Hepatocyte (in vitro differentiated cells): ENCODE results near the gene SDHB. TPM values are rescaled to one million over a fixed set of nuclear protein-coding genes. Genes with fewer than 3 reads are reported as not detected.
A peak's percentile ranks its signal among the peaks of the same experiment; 100 is the strongest.

Source experiments
- DNase-seq: peaks from one replicate; pipeline ENCODE4 v3.0.0-alpha.2; 2016; ENCODE audit warnings: low spot score
- H2AFZ ChIP-seq: fragments of 200-600 bp; sonication (generic); 2 replicates; pipeline ENCODE4 v1.6.0; 2016; ENCODE audit warnings: antibody characterized with exemption, mild to moderate bottlenecking
- H3K27ac ChIP-seq: fragments of 200-600 bp; sonication (generic); 2 replicates; pipeline ENCODE4 v1.5.1; 2016; ENCODE audit warnings: mild to moderate bottlenecking
- H3K27me3 ChIP-seq: fragments of 200-600 bp; sonication (generic); 2 replicates; pipeline ENCODE4 v1.6.1; 2016
- H3K36me3 ChIP-seq: fragments of 200-600 bp; sonication (generic); replicated peaks from 2 replicates; pipeline ENCODE4 v1.5.1; 2016; ENCODE audit warnings: low read depth; ENCODE audit not compliant: insufficient read depth
- H3K4me1 ChIP-seq: fragments of 200-600 bp; sonication (generic); 2 replicates; pipeline ENCODE4 v1.5.1; 2016; ENCODE audit warnings: mild to moderate bottlenecking, moderate library complexity; ENCODE audit not compliant: insufficient read depth
- H3K4me2 ChIP-seq: fragments of 200-600 bp; sonication (generic); 2 replicates; pipeline ENCODE4 v1.6.0; 2016
- H3K4me3 ChIP-seq: fragments of 200-600 bp; sonication (generic); 2 replicates; pipeline ENCODE4 v1.5.1; 2016; ENCODE audit warnings: mild to moderate bottlenecking
- H3K79me2 ChIP-seq: fragments of 200-600 bp; sonication (generic); 2 replicates; pipeline ENCODE4 v1.6.0; 2017; ENCODE audit warnings: mild to moderate bottlenecking
- H3K9me2 ChIP-seq: fragments of 200-600 bp; sonication (generic); replicated peaks from 2 replicates; pipeline ENCODE4 v1.6.0; 2017; ENCODE audit warnings: mild to moderate bottlenecking; ENCODE audit not compliant: insufficient read depth
- H3K9me3 ChIP-seq: fragments of 200-600 bp; sonication (generic); 2 replicates; pipeline ENCODE4 v1.5.1; 2016; ENCODE audit warnings: low read depth, mild to moderate bottlenecking
- H4K20me1 ChIP-seq: fragments of 200-600 bp; sonication (generic); 2 replicates; pipeline ENCODE4 v1.6.0; 2016; ENCODE audit warnings: mild to moderate bottlenecking; ENCODE audit not compliant: insufficient read depth, poor library complexity, severe bottlenecking
- EZH2 ChIP-seq: fragments of 200-600 bp; sonication (generic); IDR thresholded peaks from 2 replicates; pipeline ENCODE4 v1.6.1; 2016; ENCODE audit warnings: antibody characterized with exemption, mild to moderate bottlenecking, borderline replicate concordance
- EZH2phosphoT487 ChIP-seq: fragments of 200-600 bp; sonication (generic); IDR thresholded peaks from one replicate; pipeline ENCODE4 v1.6.1; 2018; ENCODE audit warnings: antibody characterized with exemption, mild to moderate bottlenecking, low read depth, moderate library complexity; ENCODE audit not compliant: unreplicated experiment, severe bottlenecking
- WGBS: methylation state at CpG from one replicate; pipeline ENCODE4 v1.1.6; 2016; ENCODE audit warnings: low lambda C conversion rate; ENCODE audit errors: missing lambda C conversion rate; 5-methylcytosine and 5-hydroxymethylcytosine counted together
- polyA plus RNA-seq: library from polyadenylated mRNA; unstranded; fragments of >200 nt; fragmentation: Nextera tagmentation; extraction: Ambion mirVana; gene quantifications from 2 replicates; pipeline ENCODE4 v1.2.1, GENCODE V29; 2016
- total RNA-seq: library from RNA; depleted of rRNA; stranded (reverse); fragments of >200 nt; gene quantifications from 2 replicates; pipeline ENCODE4 v1.2.3, GENCODE V29; 2014
- TF ChIP-seq, protein P1 (sequence below): fragments of 200-600 bp; sonication (generic); IDR thresholded peaks from 2 replicates; pipeline ENCODE4 v1.5.1; 2016; ENCODE audit warnings: antibody characterized with exemption, mild to moderate bottlenecking; ENCODE audit not compliant: poor library complexity

The SDHB gene
- total and polyA plus RNA-seq, 2 experiments from 2014 or later: 144 to 175 TPM

GRCh38 chr1:16986560-16986959, 67.3 kb downstream of the SDHB start:
- TF ChIP-seq EZH2phosphoT487 (no peak), EZH2 (no peak)
- TF ChIP-seq, protein P1, sequence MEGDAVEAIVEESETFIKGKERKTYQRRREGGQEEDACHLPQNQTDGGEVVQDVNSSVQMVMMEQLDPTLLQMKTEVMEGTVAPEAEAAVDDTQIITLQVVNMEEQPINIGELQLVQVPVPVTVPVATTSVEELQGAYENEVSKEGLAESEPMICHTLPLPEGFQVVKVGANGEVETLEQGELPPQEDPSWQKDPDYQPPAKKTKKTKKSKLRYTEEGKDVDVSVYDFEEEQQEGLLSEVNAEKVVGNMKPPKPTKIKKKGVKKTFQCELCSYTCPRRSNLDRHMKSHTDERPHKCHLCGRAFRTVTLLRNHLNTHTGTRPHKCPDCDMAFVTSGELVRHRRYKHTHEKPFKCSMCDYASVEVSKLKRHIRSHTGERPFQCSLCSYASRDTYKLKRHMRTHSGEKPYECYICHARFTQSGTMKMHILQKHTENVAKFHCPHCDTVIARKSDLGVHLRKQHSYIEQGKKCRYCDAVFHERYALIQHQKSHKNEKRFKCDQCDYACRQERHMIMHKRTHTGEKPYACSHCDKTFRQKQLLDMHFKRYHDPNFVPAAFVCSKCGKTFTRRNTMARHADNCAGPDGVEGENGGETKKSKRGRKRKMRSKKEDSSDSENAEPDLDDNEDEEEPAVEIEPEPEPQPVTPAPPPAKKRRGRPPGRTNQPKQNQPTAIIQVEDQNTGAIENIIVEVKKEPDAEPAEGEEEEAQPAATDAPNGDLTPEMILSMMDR: no peak
- no peaks in the 10 kb centered on the region for H3K36me3 ChIP-seq
- H3K4me1 ChIP-seq: peaks cover 14% of the 10 kb centered on the region
- H4K20me1 ChIP-seq: no peaks in the 10 kb centered on the region
- WGBS: 95% methylated on average over 17 of the region's 23 CpGs
- no peak overlapping the region for H3K4me3 ChIP-seq
- no peaks in the 10 kb centered on the region for H3K9me2 ChIP-seq
- H2AFZ ChIP-seq: no peak overlapping the region
- no peaks in the 10 kb centered on the region for H3K9me3 ChIP-seq
- no peaks in the 10 kb centered on the region for H3K79me2 ChIP-seq
- H3K4me2 ChIP-seq: no peak overlapping the region
- H3K27me3 ChIP-seq: no peaks in the 10 kb centered on the region
- DNase-seq: no peak
- no peak overlapping the region for H3K27ac ChIP-seq

DNA sequence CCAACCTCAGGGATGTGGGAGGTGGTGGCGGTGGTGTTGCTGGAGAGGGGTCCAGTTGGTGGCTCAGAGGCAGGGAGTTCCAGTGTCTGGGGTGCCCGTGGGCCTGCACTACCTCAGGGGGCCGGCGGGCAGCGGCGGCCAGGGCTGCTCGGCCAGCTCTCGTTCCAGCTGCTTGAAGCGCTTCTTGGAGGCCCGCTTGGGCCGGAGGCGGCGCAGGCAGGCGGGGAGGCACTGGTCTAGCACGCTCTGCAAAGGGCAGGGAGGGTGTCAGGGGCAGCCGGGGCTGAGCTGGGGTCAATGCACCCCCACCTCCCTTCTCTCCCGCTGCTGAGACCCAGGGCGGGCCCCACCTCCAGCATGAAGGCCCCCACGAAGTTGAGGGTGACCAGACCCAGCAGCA, 67.7 kb downstream of the SDHB start:
- no peak for TF ChIP-seq EZH2phosphoT487
- no peak for TF ChIP-seq EZH2
- TF ChIP-seq, protein P1: no peak

DNA sequence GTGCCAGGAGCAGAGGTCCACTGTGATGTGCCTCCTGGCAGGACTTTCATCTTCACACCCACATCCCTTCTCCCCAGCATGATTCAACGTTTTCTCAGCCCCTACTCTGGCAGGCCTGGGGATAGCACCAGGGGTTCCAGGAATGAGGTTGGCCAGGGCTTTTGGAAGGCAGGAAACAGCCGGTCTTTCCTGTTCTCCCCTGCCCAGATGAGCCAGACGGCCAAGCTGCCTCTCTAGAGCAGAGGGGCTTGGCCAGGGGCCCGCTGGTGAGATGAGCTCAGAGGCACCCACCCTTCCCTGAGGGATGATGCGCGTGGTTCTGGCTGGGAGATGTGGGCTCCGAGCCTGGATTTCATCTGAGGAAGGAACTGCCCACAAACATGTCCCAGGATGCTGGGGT, 69.1 kb downstream of the SDHB start:
- no peaks in the 10 kb centered on the region for H3K27me3 ChIP-seq
- H3K4me1 ChIP-seq: peaks cover 19% of the 10 kb centered on the region
- no peaks in the 10 kb centered on the region for H3K36me3 ChIP-seq
- WGBS: 43% methylated on average over 7 of the region's 7 CpGs
- H3K9me2 ChIP-seq: no peaks in the 10 kb centered on the region
- H4K20me1 ChIP-seq: peaks cover under 1% of the 10 kb centered on the region
- TF ChIP-seq, protein P1: no peak
- TF ChIP-seq EZH2phosphoT487 (no peak), EZH2 (no peak)
- peaks cover 12% of the 10 kb centered on the region for H3K79me2 ChIP-seq
- H3K4me3 ChIP-seq: no peak overlapping the region
- peak overlapping the region; percentile 14 for H3K4me2 ChIP-seq
- H3K9me3 ChIP-seq: no peaks in the 10 kb centered on the region
- H3K27ac ChIP-seq: peak overlapping the region; percentile 80
- DNase-seq: peak; percentile 84
- no peak overlapping the region for H2AFZ ChIP-seq

More for the DNA sequence above, 67.7 kb downstream of the SDHB start:
- Histone ChIP-seq H3K27me3 (no peaks in the 10 kb centered on the region), H3K4me2 (no peak overlapping the region), H3K36me3 (no peaks in the 10 kb centered on the region), H3K4me1 (peaks cover 14% of the 10 kb centered on the region), H3K9me2 (no peaks in the 10 kb centered on the region), H3K9me3 (no peaks in the 10 kb centered on the region), H3K79me2 (no peaks in the 10 kb centered on the region), H3K4me3 (no peak overlapping the region), H2AFZ (no peak overlapping the region), H3K27ac (no peak overlapping the region), H4K20me1 (no peaks in the 10 kb centered on the region)
- 95% methylated on average over 10 of the region's 19 CpGs for whole genome bisulfite sequencing
- DNase-seq: no peak

- no peak overlapping the region for H2AFZ ChIP-seq
- H4K20me1 ChIP-seq: peaks cover 11% of the 10 kb centered on the region
- no peaks in the 10 kb centered on the region for H3K27me3 ChIP-seq
- TF ChIP-seq EZH2phosphoT487 (no peak), EZH2 (no peak)
- TF ChIP-seq, protein P1: no peak
- no peaks in the 10 kb centered on the region for H3K36me3 ChIP-seq
- 72% methylated on average over 4 of the region's 4 CpGs for WGBS
- peaks cover 23% of the 10 kb centered on the region for H3K79me2 ChIP-seq
- peak overlapping the region; percentile 19 for H3K27ac ChIP-seq
- peaks cover 28% of the 10 kb centered on the region for H3K4me1 ChIP-seq
- H3K4me2 ChIP-seq: no peak overlapping the region
- DNase-seq: no peak
- no peaks in the 10 kb centered on the region for H3K9me2 ChIP-seq
- H3K4me3 ChIP-seq: no peak overlapping the region
- no peaks in the 10 kb centered on the region for H3K9me3 ChIP-seq
Measured at GRCh38 chr1:16983649-16984048, 70.2 kb downstream of the SDHB start.
